Stimulated activated CD4-positive, alpha-beta T cell treated with anti-CD3 and anti-CD28 coated beads, Interleukin-4, amount 100 ng/mL, for 1 hour (primary cell): ENCODE results near the gene CRACR2B.
A peak's percentile ranks its signal among the peaks of the same experiment; 100 is the strongest.

Experiments
- DNase-seq: peaks from one replicate; pipeline ENCODE4 v3.0.0-alpha.2; 2020

CRACR2B gene

DNA sequence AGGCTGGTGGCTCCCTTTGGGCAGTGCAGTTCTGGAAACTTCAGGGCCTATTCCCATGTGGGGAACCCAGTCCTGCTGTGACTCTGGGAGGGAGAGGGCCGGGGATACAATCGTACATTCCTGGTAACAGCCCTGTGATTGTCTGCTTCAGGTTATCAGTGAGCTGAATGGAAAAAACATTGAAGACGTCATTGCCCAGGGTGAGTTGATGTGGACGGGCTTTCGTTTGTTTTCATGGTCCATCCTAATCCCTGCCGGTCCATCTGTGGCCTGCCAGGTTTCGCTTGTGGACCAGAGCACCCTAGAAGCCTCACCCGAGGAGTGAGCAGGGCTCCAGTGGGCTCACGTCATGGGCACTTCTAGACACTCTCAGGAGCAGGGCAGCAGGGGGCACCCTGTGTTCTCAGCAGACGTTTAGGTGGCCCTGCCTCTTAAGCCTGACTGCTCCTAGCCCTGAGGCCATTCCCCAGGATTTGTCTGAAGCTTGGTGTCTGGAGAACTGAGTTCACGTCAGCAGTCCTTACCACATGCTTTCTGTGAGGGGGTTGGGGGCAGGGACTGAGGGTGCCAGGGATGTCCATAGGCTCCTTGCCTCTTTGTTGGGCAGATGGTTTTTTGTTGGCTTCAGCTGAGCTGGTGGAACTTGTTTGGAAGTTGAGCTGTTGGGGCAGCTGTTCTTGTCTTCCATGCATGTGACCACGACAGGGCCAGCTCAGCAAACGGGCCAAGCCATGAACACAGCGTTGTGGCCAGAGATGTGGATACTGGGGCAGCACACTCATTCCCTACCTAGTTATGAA lies 16.1 kb upstream of the CRACR2B start:
- no peak for DNase-seq

DNA sequence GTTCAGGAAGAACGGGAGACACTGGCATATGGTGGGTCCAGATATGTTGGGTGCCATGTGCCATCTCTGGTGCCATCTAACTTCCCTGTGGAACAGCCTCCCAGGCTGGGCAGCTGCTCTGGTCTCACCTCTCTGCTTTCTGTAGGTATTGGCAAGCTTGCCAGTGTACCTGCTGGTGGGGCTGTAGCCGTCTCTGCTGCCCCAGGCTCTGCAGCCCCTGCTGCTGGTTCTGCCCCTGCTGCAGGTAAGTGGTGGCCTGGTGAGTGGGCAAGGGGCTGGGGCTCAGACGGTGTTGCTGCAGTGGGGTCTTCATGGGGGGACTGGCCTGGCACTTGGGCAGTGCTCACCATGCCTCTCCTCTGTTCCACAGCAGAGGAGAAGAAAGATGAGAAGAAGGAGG lies 15.3 kb upstream of the CRACR2B start:
- no peak for DNase-seq

DNA sequence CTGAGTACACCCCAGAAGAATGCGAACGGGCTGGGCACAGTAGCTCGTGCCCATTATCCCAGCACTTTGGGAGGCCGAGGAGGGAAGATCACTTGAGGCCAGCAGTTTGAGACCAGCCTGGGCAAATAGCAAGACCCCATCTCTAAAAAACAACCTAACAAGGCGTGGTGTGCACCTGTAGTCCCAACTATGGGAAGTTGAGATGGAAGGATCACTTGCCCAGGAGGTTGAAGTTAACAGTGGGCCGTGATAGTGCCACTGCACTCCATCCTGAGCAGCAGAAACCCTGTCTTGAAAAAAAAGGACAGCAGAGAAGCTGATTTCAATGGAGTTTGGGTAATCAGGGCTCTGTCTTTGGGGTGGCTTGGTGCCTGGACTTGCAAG lies 14.7 kb upstream of the CRACR2B start:
- no peak for DNase-seq

DNA sequence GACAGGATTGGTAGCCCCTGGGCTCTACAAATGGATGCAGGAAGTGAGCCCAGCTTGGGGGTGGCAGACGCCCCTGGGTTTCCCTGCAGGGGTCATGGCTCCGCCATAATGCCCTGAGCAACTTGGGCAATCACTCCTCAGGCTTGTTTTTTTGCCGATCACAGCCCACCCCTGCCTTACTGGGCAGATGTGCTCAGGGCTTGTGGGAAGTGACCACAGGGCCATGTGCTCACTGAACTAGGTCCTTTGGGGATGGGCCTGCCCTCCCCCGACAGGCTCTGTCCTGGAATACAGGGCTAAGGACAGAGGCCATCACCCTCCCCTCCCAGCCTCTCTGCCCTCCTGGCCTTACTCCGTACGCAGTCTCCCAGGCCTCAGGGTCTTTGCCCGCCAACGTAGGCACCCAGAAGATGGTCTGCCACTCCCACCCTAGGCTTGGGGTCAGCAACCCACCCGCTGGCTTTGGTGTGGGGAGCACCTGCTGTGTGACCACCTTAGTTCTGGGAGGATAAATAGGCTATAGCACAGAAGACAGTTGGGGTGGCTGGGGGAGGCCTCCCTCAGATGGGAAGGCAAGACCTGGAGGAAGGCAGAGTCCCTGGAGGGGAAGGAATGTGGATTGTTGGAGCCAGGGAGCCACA lies 14.1 kb upstream of the CRACR2B start:
- DNase-seq, result no peak

DNA sequence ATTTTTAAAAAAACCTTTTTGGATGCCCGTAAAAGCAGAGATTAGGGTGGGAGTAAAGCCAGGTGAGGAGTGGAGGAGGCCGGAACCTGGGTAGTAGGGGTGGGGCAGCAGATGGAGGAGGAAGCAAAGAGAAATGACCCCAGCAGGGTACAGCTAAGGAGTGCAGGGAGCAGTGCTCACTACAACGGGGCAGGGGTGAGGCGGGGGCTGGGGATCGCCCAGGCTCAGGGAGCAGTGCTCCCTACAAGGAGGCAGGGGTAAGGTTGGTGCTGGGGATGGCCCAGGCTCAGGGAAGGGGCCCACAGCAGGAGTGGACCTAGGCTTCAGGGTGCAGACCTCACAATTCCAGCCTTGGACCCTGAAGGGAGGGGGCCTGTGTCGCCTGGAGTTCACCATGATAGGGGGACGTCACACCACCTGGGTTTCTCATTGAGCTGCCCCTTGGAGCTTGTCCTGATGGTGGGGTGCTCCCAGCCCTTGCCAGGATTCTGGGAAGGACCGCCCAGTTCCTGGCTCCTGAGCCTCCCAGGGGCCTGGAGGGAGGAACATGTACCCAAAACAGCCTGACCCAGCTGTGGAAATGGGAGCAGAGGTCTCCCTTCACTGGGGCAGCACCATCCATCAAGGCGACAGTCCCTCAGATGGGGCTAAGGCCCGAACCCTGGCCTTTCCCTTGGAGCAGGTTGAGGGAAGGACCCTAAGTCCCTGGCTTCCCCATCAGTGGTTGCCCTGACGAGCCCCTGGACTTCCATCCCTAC lies 11.9 kb upstream of the CRACR2B start:
- no peak for DNase-seq

DNA sequence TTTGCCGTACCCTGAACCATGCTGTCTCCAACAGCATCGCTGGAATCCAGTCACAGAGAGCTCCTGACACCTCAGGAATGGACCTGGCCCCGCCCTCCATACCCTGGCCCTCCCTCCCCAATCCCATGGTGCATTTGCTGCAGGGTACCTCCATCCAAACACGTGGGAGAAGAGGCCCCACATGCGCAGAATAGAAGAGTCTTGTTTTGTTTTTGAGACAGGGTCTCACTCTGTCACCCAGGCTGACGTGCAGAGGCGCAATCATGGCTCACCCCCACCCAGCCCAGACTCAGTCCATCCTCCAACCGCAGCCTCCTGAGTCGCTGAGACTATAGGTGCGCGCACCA lies 11.3 kb upstream of the CRACR2B start:
- no peak for DNase-seq

DNA sequence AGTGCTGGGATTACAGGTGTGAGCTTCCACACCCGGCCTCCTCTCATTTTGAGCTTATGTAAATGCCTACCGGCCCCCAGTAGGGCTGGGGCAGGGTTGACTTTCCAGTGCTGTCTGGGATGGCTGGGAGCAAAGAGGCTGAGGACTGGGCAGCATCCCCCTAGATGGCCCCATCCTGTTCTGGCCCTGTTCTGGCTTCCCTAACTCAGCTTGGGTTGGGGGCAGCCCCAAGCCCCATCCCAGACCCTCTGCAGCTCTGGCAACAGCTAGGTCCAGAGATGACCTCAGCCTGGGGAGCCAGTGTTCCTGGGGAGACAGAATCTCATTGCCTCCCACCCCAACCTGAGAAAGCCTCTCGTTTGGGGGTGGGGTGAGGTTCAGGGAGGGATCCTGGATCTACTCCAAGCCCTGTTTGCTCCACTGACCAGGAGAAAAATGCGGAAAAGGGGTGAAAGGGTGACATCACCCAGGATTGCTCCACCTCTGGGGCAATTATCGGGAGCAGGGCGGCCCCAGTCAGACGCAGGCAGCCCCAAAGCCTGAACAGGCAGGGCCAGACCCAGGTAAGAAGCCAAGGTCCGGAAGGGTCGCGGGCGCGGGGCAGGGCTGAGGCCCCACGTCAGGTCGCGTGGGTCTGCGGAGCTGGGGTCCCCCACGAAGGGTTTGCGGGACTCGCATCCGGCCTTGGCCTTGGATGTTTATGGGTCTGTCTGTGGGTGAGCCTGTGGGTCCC lies 9.2 kb upstream of the CRACR2B start, which contains the start of gene PNPLA2:
TSS of gene PNPLA2 (plus strand) at position 519 of the 733 bp plus-strand sequence. CDS start 805 bp downstream, outside the sequence.
- DNase-seq, result no peak

DNA sequence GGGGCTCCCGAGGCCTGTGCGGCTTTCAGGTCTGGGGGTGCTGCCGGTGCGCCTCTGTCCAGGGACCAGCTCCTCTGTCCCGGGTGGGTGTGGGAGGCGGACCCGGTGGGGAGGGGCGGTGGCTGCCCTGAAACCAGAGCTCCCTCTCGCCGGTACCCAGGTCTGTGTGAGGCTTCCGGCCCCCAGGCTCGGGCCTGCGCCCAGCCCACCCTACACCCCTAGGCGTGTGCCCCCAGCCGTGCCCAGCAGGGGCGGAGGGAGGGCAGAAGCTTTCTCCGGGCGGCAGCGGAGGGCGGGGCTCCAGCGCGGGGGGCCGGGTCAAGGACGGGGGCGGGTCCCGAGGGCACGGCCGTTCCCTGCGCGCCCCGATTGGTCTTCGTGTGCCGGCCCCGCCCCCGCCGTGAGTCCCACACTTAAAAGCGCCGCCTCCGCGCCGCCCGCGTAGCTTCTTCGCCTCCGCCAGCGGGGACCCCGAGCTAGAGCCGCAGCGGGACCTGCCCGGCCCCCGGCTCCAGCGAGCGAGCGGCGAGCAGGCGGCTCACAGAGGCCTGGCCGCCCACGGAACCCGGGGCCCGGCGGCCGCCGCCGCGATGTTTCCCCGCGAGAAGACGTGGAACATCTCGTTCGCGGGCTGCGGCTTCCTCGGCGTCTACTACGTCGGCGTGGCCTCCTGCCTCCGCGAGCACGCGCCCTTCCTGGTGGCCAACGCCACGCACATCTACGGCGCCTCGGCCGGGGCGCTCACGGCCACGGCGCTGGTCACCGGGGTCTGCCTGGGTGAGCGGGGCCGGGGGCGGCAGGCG lies 8.4 kb upstream of the CRACR2B start:
- DNase-seq, result peak; percentile 94

DNA sequence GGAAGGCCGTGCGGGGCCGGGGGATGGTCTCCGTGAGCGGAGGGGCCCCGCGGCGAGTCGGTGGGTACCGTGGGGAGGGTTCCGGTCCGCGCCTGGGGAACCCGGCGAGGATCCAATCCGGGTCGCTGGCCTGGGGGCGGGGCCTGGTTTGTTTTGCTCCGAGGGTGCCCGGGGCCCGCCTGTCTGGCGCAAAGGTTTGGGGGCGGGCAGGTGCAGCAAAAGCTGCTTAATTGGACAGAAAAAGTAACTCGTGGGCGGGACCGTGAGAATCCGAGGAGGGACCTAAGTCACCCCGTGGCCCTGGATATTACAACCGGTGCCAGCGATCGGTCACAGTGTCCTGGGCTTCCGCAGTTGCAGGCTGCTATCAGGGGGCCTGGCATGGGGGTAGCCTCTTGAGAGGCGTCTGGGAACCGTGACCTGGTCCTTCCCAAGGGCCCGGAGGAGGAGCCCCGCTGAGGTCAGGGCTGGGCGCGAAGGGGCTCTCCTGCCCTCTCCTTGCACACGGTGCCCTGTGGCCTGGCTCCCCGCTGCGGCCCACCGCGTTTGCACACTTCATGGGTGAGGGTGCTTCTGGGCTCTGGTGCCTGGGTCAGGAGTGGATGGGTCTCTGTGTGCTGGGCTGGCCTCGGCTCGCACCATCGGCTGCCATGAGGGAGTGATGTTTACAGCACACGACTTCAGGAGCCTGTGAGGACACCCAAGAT lies 7.6 kb upstream of the CRACR2B start:
- DNase-seq, result peak; percentile 92

DNA sequence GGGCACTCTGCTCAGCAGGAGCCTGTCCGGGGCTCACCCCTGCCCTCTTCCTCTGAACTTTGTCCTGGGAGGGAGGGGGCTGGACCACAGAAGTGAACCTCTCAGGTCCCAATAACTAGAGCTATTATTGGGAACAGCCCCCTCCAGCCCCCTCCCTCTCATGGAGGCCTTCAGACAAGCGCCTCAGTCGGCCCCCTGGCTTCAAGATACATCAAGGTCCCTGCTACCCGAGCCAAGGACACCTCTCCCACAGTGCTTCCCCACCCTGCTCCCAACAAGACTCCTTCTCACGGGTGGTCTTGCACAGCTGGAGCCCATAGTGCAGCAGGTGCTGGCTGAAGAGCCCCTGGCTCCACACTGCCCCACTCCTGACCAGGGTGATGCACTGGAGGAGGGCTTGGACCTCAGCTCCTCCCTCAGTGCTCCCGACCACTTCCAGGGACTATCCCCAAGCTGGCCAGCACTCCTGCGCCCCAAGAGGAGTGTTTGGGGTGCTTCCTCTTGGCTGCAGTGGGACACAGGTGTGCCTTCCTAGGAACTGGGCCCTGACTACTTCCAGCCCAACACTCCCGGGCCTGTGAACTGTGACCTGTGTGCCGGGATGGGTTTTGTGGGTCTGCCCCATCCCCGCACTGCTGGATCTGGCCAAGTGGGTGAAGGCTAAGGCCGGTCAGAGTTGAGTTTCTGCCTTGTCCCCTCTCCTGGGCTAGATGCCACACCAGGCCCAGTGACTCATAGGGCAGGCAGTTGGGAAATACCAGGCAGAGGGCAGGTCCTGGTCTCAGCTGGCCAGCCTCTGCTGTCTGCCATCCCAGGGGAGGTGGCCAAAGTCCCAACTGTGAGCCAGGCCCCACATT lies 6.8 kb upstream of the CRACR2B start:
- no peak for DNase-seq

DNA sequence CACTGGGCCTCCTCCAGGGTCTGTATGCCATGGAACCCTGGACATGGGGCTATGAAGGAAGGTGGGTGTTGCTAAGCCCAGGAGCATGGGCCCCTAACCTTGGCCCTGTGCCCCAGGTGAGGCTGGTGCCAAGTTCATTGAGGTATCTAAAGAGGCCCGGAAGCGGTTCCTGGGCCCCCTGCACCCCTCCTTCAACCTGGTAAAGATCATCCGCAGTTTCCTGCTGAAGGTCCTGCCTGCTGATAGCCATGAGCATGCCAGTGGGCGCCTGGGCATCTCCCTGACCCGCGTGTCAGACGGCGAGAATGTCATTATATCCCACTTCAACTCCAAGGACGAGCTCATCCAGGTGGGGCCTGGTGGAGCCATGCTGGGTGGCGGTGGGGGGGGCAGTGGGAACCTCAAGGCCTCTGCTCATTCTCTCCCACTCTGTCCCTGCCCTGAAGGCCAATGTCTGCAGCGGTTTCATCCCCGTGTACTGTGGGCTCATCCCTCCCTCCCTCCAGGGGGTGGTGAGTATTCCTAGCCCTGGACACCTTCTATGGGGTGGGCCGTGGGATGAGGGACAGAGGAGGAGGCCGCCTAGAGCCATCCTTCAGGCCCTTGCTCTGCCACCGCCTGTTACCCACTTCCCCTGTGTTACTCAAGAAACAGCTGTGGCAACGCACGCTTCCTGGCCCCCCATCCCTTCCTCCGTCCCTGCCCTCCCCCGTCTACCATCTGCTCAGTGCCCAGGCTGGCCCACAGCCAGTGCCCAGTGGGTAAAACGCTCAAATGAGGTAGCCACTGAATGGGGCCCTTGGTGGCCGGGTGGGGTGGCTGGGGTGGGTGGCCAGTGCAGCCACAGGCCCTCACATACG lies 6.0 kb upstream of the CRACR2B start:
- no peak for DNase-seq

DNA sequence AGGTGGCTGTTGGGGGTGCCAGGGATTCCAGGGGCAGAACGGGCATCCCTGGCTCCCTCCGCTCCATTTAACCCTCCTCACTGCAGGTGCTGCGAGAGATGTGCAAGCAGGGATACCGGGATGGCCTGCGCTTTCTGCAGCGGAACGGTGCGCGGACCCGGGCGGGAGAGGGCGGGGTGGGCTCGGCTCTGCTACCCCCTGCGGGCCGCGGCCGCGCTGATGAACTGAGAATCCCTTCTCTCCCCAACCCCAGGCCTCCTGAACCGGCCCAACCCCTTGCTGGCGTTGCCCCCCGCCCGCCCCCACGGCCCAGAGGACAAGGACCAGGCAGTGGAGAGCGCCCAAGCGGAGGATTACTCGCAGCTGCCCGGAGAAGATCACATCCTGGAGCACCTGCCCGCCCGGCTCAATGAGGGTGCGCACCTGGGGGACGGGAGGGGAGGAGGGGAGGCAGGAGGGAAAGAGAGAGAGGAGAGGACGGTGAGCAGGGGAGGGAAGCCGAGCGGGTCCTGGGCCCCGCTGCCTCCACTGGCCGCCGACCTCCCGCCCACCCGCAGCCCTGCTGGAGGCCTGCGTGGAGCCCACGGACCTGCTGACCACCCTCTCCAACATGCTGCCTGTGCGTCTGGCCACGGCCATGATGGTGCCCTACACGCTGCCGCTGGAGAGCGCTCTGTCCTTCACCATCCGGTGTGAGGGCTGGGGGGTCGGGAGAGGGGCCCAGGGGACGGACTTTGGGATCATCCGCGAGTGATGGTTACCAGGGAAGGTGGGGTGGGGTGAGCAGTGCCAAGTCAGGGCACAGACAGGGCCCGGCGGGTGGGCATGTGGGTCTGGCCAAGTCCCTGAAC lies 4.1 kb upstream of the CRACR2B start:
- DNase-seq, result no peak

DNA sequence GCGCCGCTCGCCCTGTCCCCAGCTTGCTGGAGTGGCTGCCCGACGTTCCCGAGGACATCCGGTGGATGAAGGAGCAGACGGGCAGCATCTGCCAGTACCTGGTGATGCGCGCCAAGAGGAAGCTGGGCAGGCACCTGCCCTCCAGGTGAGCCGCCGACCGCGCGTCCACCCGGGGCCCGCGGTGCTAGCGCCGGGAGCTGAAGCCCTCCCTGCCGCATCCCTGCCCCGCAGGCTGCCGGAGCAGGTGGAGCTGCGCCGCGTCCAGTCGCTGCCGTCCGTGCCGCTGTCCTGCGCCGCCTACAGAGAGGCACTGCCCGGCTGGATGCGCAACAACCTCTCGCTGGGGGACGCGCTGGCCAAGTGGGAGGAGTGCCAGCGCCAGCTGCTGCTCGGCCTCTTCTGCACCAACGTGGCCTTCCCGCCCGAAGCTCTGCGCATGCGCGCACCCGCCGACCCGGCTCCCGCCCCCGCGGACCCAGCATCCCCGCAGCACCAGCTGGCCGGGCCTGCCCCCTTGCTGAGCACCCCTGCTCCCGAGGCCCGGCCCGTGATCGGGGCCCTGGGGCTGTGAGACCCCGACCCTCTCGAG lies 3.3 kb upstream of the CRACR2B start:
- DNase-seq, result no peak

DNA sequence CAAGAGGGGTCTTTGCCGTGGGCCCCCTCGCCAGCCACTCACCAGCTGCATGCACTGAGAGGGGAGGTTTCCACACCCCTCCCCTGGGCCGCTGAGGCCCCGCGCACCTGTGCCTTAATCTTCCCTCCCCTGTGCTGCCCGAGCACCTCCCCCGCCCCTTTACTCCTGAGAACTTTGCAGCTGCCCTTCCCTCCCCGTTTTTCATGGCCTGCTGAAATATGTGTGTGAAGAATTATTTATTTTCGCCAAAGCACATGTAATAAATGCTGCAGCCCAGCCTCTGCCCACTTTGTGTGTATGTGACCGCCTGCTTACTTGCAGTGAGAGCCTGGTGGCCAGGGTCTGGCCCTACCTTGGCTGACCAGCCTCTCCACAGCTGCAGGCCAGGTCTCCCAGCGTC lies 2.8 kb upstream of the CRACR2B start:
- no peak for DNase-seq

DNA sequence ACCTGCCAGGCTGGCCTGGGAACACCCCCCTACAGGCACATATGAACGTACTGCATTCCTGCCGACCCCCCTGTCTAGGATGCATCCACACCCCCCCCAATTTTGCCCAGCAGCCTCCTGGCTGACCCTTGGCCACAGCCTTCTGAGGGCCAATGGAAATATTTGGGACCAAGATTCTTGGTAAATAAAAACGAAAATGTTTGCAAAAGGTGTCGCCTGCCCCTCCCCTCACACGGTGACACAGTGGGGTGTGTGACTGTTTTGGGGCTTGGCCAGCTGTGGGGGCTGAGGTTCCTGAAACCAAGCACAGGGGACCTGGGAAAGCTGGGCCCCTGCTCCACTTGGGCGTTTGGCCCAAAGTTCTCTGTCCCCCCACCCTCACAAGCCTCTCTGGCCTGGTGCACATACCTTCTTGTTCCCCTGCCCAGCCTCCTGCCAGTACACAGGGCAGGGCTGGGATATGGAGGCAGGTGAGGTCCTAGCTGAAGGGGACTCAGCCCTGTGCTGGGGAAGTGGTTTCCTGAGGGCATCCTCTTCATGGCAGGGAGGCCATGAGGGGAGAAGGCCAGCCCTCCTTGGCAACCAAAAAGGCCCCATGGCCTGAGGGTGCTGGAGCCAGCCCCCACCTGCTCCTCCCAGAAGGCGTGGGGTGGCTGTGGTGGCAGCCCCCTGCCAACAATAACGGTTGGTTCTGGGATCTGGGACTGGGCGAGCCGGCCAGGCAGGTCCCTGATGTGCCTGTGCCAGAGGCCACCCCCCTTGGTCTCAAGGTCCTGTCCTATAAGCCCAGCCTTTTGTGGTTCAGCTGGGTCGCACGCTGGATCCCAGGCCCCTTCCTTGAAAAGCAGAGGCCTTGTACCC lies 2.1 kb upstream of the CRACR2B start:
- DNase-seq, result no peak

DNA sequence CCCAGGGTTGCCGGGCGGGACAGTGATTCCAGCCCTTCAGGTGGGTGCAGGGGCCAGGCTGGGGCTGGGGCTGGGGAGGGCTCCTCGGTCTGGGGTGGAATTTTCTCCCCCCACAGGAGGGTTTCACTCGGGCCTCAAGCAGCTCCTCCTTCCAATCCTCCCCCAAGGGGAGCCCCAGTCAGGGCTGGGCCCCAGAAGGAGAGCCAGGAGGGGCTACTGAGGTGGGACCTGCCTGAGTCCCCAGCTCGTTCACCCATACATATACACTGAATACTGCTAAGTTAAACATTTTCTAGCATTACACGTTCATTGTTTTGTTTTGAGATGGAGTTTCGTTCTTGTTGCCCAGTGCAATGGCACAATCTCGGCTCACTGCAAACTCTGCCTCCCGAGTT lies 1.5 kb upstream of the CRACR2B start:
- DNase-seq, result no peak

DNA sequence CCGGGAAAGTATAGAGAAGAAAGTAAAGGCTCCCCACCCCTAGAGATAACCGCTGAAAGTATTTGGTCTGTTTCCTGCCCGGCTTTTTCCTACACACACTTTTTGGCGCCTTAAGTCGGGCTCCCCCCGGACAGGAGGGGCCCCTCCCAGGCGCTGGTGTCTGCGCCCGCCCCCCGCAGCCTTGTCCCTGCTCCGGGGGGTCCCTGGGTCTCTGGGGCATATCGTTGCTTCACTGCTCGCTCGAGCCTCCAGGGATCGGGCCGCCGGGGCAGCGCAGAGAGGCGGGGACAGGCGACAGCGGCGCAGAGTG lies 928 bp upstream of the CRACR2B start:
- no peak for DNase-seq
